ENCODE results near the gene ZP3. TPM values are rescaled to one million over a fixed set of nuclear protein-coding genes. Genes with fewer than 3 reads are reported as not detected.
"Not testable (repeated sequence)": the region's sequence is repeated elsewhere in the genome, so short reads cannot be mapped to it uniquely, and the experiment has no call there.

ZP3 gene
- 0.79 TPM for total RNA-seq

DNA sequence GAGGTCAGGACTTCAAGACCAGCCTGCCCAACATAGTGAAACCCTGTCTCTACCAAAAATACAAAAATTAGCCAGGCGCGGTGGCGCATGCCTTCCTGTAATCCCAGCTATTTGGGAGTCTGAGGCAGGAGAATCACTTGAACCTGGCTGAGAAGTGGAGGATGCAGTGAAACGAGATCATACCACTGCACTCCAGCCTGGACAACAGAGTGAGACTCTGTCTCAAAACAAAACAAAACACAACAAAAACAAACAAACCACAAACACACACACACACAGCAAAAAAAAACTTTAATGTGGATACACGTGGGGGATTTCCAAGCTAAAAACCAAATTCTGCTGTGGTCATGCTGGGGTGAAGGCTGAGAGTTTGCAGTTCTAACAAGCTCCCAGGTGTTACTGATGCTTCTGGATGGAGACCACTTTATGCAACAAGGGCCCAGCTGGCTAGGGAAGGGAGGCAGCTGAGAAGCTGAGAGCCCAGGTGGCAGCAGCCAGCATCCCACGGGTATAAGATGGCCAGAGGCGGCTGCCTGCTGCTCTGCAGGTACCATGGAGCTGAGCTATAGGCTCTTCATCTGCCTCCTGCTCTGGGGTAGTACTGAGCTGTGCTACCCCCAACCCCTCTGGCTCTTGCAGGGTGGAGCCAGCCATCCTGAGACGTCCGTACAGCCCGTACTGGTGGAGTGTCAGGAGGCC lies at the start of gene ZP3:
Gene ZP3, plus strand, starts transcription at position 538 of the 699 bp plus-strand sequence. Its CDS starts 15 bp downstream, at position 553.
- no peak for DNase-seq

GRCh38 chr7:76375251-76375650 lies 49.5 kb upstream of the ZP3 start:
- no peak for DNase-seq

DNA sequence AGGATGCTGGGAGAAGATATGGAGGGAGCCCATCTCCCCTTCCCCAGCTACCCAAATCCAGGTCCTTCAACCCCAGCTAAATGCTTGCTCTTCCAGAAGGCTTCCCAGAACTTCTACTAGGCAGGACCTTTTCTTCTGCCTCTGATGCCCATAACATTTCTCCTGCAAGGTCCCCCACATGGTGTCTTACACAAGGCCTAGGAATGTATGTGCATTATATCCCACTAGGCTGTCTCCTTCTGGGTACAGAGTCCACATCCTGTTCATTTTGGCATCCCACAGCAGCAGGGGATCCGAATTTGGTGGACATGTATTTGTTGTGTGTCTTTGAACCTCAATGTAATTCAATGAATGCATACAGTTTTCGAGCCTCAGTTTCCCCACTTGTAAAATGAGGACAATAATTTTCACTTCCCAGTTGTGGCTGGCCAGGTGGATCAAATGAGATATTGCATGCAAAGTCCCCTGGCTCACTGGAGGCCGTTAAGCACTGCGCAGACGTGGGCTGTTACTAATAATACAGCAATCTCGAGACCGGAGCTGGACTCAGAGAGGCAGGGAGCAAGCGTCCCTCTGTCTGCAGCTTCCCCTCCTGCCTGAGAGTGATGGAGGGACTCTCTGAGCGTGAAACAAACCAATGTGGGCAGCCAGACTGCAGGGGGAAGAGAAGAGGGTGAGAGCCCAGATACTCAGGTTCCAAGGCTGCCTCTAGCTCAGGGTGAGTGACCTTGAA lies 47.4 kb upstream of the ZP3 start:
- no peak for DNase-seq

GRCh38 chr7:76380623-76380966 lies 44.2 kb upstream of the ZP3 start:
- no peak for DNase-seq

GRCh38 chr7:76381814-76382213 lies 42.9 kb upstream of the ZP3 start:
- DNase-seq: no peak

DNA sequence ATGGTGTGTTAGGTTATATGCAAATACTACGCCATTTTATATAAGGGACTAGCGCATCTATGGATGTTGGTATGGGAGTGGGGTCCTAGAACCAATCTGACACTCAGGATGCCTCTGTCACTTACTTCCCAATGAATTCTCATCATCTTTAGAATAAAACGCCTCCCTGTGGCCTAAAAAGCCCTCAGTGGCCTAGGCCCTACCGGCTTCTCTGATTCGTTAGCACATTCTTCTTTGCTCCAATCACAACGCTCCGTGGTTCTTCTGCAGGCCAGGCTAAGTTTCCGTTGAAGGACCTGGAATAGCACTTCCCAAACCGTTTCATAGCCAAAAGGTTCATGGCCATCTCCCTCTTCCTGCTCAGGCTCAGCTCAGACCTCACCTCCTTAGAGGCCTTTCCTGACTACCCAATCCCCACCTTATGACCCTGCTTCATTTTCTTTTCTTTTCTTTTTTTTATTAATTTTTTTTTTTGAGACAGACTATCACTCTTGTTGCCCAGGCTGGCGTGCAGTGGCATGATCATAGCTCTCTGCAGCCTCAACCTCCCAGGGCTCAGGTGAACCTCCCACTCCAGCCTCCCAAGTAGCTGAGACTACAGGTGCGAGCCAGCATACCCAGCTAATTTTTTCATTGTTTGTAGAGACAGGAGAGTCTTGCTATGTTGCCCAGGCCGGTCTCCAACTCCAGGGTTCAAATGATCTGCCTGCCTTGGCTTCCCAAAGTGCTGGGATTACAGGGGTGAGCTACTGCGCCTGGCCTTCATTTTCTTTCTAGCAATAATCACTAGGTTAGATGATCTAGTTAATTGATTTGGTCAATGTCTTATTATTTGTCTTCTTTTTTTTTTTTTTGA lies 41.4 kb upstream of the ZP3 start:
- DNase-seq: no peak

DNA sequence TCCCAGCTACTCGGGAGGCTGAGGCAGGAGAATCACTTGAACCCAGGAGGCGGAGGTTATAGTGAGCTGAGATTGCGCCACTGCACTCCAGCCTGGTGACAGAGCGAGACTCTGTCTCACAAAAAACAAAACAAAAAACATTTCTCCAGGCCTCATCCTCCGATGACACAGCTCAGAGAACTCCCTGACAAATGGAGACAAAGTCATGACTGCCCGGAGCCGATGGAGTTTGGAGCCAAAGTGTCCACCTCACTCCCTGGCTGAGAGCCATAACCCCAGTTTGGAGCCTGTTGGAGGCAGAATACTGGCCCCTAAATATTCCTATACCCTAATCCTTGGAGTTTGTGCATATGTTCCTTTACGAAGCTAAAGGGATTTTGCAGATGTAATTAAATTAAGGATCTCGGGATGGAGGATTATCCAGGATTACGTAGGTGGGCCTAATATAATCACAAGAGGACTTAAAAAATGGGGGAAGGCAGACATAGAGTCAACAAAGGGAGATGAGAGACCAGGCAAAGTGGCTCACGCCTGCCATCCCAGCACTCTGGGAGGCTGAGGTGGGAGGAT lies 38.0 kb upstream of the ZP3 start:
- DNase-seq: no peak

DNA sequence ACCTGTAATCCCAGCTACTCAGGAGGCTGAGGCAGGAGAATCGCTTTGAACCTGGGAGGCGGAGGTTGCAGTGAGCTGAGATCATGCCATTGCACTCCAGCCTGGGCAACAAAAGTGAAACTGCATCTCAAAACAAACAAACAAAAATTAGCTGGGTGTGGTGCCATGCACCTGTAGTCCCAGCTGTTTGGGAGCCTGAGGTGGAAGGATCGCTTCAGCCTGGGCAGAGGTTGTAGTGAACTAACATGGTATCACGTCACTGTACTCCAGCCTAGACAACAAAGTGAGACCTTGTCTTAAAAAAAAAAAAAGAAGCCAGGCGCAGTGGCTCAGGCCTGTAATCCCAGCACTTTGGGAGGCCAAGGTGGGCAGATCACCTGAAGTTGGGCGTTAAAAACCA lies 37.0 kb upstream of the ZP3 start:
- DNase-seq: not testable (repeated sequence)

DNA sequence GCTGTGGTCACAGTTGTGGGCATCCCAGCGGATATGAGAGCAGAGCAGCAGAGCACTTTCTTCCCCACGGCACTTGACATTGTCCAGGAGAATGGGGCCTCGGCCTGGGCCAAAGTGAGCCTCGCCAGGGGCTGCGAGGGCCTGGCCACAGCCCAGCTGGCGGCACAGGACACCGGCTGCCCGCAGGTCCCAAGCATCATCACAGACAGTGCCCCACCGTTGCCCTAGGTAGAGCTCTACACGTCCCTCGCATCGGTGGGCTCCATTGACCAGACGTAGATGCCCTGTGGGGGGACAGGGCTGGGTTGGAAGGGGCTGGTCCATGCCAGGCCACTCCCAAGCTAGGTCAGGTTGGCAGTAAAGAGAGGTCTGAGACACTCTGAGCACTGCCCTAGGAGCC lies 34.7 kb upstream of the ZP3 start:
- no peak for DNase-seq

- DNase-seq: no peak
These were observed 32.1 kb upstream of the ZP3 start for GRCh38 chr7:76392531-76393115.

- peak; percentile 81 for DNase-seq
These were observed 31.4 kb upstream of the ZP3 start for GRCh38 chr7:76393116-76394031.

GRCh38 chr7:76394957-76395356 lies 29.8 kb upstream of the ZP3 start:
- DNase-seq: no peak

DNA sequence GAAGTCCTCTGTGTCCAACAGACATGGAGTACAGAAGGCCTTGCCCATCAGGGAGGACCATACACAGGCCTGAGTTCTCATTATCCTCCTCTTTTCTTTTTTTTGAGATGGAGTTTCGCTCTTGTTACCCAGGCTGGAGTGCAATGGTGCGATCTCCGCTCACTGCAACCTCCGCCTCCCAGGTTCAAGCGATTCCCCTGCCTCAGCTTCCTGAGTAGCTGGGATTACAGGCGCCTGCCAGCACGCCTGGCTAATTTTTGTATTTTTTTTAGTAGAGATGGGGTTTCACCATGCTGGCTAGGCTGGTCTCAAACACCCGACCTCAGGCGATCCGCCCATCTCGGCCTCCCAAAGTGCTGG lies 29.2 kb upstream of the ZP3 start:
- not testable (repeated sequence) for DNase-seq

DNA sequence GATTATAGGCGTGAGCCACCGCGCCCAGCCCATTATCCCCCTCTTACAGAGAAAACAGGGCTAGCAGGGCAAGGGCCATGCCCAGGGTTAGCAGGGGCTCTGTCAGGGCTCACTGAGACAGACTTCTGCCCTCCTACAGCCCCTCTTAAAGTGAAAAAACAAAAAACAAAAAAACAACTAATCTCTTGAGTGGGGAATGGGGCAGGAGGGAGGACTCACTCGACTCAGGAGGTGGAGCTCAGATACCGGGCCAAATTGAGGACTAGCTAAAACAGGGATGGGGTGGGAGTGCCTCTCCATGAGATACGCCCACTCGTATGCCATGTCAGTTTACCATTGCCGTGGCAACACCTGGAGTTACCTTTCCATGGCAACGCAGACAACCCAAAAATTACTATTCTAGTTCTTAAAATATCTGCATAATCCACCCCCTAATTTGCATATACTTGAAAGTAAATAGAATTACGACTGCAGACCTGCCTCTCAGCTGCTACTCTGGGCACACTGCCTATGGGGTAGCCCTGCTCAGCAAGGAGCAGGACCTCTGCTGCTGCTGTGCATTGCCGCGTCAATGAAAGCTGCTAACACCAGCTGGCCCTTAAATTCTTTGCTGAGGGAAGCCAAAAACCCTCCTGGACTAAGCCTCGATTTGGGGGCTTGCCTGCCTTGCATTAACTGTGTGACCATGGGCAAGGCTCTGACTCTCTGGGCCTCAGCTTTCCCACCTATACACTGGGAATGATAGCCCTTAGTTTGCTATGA lies 28.6 kb upstream of the ZP3 start:
- no peak for DNase-seq

- DNase-seq: no peak
These were observed 27.9 kb upstream of the ZP3 start for GRCh38 chr7:76396864-76397263.

DNA sequence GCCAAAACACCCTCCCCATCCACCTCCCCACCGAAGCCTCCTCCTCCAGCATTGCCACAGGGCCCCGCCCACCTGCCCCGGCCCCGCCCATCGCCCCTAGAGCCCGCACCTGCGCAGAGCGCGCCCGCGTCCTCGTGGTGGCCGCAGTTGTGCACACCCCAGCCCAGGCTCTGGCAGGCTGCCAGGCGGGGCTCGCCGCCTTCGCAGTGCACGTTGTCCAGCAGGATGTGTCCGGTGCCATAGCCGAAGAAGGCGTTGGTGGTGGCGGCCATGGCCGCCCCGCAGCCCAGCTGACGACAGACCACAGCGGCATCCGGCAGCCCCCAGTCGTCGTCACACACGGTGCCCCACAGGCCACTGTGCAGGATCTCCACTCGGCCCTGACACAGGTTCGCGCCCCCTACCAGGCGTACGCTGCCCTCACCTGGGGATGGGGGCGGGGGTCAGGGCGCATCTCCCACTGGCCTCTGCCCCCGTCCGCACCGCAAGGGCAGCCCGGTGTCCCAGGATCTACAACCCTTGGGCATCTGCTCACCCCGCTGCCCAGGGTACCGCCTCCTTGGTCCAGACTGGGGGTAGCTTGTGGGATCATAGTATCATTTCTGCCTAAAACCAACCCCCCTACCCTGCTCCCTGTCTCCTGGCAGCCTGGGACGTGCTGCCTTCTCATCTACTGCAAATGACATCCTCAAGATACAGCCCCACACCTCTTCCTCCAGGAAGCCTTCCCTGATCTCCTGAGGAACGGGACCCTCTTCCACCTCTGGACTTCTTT lies 27.2 kb upstream of the ZP3 start:
- DNase-seq: peak; percentile 19

- DNase-seq: no peak
These were observed 24.5 kb upstream of the ZP3 start for GRCh38 chr7:76400248-76400647.

DNA sequence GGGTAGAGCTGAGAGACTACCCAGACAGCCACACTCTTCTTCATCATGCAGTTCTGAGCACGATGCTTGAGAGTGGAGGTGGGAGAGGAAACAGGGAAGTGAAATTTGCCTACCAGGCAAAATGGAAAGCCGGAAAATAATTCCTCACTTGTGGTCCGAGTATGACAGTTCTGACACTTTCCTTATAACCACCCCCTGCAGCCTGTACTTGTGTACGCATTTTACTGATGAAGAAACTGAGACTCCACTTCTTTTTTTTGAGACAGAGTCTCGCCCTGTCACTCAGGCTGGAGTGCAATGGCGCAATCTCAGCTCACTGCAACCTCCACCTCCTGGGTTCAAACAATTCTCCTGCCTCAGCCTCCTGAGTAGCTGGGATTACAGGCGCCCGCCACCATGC lies 21.7 kb upstream of the ZP3 start:
- not testable (repeated sequence) for DNase-seq

GRCh38 chr7:76403780-76404494 lies 20.8 kb upstream of the ZP3 start:
- no peak for DNase-seq
